ENCODE results near the gene NEIL3. TPM values are rescaled to one million over a fixed set of nuclear protein-coding genes. Genes with fewer than 3 reads are reported as not detected.

The NEIL3 gene
- total RNA-seq, 1 experiment from 2014 or later: 6.3 TPM

DNA sequence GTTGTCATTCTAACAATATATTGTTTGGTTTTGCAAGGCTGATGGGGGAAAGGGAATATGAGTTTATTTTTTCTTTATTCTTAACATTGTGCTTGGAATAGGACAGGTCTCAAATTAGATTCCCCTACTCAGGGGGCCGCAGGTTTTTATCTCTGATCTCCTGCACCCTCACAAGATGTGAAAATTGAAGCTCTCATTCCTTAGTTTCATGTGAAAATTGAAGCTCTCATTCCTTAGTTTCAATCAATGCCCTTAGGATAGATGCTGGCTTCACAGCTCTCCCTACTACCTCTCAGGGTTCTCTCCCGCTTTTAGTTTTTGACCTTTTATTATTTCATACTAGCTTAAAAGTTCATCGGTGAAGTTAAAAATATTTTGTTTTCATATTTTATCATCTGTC is 12.0 kb downstream of the NEIL3 start:
- TF ChIP-seq, protein P1, sequence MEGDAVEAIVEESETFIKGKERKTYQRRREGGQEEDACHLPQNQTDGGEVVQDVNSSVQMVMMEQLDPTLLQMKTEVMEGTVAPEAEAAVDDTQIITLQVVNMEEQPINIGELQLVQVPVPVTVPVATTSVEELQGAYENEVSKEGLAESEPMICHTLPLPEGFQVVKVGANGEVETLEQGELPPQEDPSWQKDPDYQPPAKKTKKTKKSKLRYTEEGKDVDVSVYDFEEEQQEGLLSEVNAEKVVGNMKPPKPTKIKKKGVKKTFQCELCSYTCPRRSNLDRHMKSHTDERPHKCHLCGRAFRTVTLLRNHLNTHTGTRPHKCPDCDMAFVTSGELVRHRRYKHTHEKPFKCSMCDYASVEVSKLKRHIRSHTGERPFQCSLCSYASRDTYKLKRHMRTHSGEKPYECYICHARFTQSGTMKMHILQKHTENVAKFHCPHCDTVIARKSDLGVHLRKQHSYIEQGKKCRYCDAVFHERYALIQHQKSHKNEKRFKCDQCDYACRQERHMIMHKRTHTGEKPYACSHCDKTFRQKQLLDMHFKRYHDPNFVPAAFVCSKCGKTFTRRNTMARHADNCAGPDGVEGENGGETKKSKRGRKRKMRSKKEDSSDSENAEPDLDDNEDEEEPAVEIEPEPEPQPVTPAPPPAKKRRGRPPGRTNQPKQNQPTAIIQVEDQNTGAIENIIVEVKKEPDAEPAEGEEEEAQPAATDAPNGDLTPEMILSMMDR (conservative IDR thresholded peaks at IDR 0.05): no peak
- H3K36me3 Mint-ChIP-seq (ENCODE audit: insufficient read depth in 1 of 3, low read depth in 3 of 3): peaks cover 21 to 27% (median 22%) of the 10 kb centered on the region in 3 experiments; a peak in 6 of 7 replicates
- no peak overlapping the region for H3K4ac ChIP-seq (ENCODE audit: low read depth, low read length)
- WGBS (ENCODE audit: extremely low coverage, insufficient read length, low lambda C conversion rate): no CpG with 5 or more reads among the region's 3 CpGs
- H3K56ac ChIP-seq (ENCODE audit: insufficient read length, low read depth, low read length): no peak overlapping the region
- peaks cover 5% of the 10 kb centered on the region for H3K79me1 ChIP-seq (ENCODE audit: insufficient read depth, low read depth, low read length, poor library complexity, severe bottlenecking)
- no peak overlapping the region for H4K91ac ChIP-seq (ENCODE audit: insufficient read length, low read depth, low read length)
- no peaks in the 10 kb centered on the region for H3K9me3 ChIP-seq (ENCODE audit: control insufficient read depth, low read depth, low read length)
- H3K4me1 ChIP-seq (ENCODE audit: insufficient read depth, low read length): no peaks in the 10 kb centered on the region
- H3K14ac ChIP-seq (ENCODE audit: insufficient read depth, low read length): no peak overlapping the region
- no peak overlapping the region for H3K9ac ChIP-seq (ENCODE audit: extremely low read depth, insufficient read length, low read length)
- no peak overlapping the region for H2BK5ac ChIP-seq (ENCODE audit: insufficient read length, low read length)
- H3K4me1 Mint-ChIP-seq: peaks cover 3 to 8% of the 10 kb centered on the region in 2 experiments
- no peaks in the 10 kb centered on the region for H3K23me2 ChIP-seq (ENCODE audit: insufficient read length, low read depth, low read length, poor library complexity, severe bottlenecking)
- no peak overlapping the region for H4K5ac ChIP-seq (ENCODE audit: insufficient read length, low read depth, low read length)
- H3K4me2 ChIP-seq (ENCODE audit: insufficient read depth, insufficient read length, low read length): no peak overlapping the region
- H3K4me3 Mint-ChIP-seq: no peak overlapping the region
- H3K18ac ChIP-seq (ENCODE audit: insufficient read length, low read depth, low read length): no peak overlapping the region
- no peak overlapping the region for H2BK20ac ChIP-seq (ENCODE audit: low read depth, low read length, poor library complexity, severe bottlenecking)
- no peaks in the 10 kb centered on the region for H3K27me3 Mint-ChIP-seq (ENCODE audit: low read depth)
- no peak overlapping the region for H2BK120ac ChIP-seq (ENCODE audit: low read depth, low read length, poor library complexity, severe bottlenecking)
- H3K27me3 ChIP-seq (ENCODE audit: insufficient read depth, low read length): no peaks in the 10 kb centered on the region
- H2AFZ ChIP-seq (ENCODE audit: low read length): no peak overlapping the region
- H3K27ac ChIP-seq (ENCODE audit: insufficient read length, low read depth, low read length): no peak overlapping the region
- H2BK15ac ChIP-seq (ENCODE audit: low read depth, low read length): no peak overlapping the region
- no peak for DNase-seq
- H3K27ac Mint-ChIP-seq: peak overlapping the region in 2 of 3 experiments; percentile 11 to 13; a peak in 2 of 7 replicates
- no peak overlapping the region for H3T11ph ChIP-seq (ENCODE audit: low read length)
- no peak overlapping the region for H3K23ac ChIP-seq (ENCODE audit: insufficient read length, low read depth, low read length)
- no peak overlapping the region for H2AK5ac ChIP-seq (ENCODE audit: insufficient read length, low read length)
- H3K9me3 Mint-ChIP-seq: no peaks in the 10 kb centered on the region
- H4K20me1 ChIP-seq (ENCODE audit: control insufficient read depth, insufficient read depth, insufficient read length): no peaks in the 10 kb centered on the region
- no peaks in the 10 kb centered on the region for H3K79me2 ChIP-seq (ENCODE audit: insufficient read depth, low read length)
- no peak overlapping the region for H2BK12ac ChIP-seq (ENCODE audit: insufficient read length, low read depth, low read length)
- no peak overlapping the region for H4K8ac ChIP-seq (replicated peaks; ENCODE audit: insufficient read length, low read depth, low read length)

Measured in H9 (cell line).